ENCODE results near the gene MYO1D.

DNA sequence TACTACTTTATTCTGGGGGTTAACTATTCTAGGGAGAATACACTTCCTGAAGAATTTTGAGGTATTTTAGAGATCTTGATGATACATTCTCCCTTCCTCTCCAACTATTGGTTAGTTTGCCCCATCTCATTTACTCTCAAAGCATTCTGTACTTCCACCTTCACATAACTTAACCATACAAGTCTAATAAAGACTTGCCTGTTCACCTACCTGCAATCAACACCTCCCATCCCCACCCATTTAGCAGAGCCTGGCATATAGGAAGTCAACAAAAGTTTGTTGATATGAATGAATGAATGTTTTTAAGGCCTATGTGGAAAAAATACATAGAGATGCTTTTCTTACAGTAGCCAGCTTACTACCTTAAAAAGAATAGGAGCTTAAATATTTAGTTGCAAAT, 50.8 kb downstream of the MYO1D start:
- TF ChIP-seq, protein P1, sequence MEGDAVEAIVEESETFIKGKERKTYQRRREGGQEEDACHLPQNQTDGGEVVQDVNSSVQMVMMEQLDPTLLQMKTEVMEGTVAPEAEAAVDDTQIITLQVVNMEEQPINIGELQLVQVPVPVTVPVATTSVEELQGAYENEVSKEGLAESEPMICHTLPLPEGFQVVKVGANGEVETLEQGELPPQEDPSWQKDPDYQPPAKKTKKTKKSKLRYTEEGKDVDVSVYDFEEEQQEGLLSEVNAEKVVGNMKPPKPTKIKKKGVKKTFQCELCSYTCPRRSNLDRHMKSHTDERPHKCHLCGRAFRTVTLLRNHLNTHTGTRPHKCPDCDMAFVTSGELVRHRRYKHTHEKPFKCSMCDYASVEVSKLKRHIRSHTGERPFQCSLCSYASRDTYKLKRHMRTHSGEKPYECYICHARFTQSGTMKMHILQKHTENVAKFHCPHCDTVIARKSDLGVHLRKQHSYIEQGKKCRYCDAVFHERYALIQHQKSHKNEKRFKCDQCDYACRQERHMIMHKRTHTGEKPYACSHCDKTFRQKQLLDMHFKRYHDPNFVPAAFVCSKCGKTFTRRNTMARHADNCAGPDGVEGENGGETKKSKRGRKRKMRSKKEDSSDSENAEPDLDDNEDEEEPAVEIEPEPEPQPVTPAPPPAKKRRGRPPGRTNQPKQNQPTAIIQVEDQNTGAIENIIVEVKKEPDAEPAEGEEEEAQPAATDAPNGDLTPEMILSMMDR (IDR thresholded peaks at IDR 0.05), result no peak
- TF ChIP-seq EP300 (IDR thresholded peaks at IDR 0.05), result no peak
- TF ChIP-seq POLR2A (IDR thresholded peaks at IDR 0.05), result no peak
- TF ChIP-seq POLR2AphosphoS5 (IDR thresholded peaks at IDR 0.05), result no peak

All from suprapubic skin (tissue), 4 donors.